GM12878 (cell line): ENCODE data around the gene MSLN. TPM values are rescaled to one million over a fixed set of nuclear protein-coding genes. Genes with fewer than 3 reads are reported as not detected.

Source experiments
- ATAC-seq: fragments of 200-7000 bp; cut with Tn5 transposase; 3 replicates; pipeline ENCODE4 v1.9.1; 2020; ENCODE audit warnings: mild to moderate bottlenecking, moderate library complexity
- BruUV-seq: library from RNA; stranded (reverse); fragments of 400-500 nt; replicated peaks from 2 replicates; lab custom pipeline; 2021; lab: Mats Ljungman, UMichigan
- CTCF ChIA-PET: fragments of 300-600 bp; sonication (Branson Sonifier 250); formaldehyde crosslinking; extraction: SDS; loops from one replicate; lab custom pipeline; 2021; ENCODE audit warnings: inconsistent platforms; lab: Yijun Ruan, JAX
- POLR2A ChIA-PET: fragments of 350-600 bp; formaldehyde crosslinking; extraction: SDS; loops from one replicate; lab custom pipeline; 2021; ENCODE audit warnings: inconsistent platforms; lab: Charles Lee
- RAD21 ChIA-PET: fragments of 300-600 bp; sonication (Branson Sonifier 250); formaldehyde crosslinking; loops from one replicate; lab custom pipeline; 2023; ENCODE audit warnings: antibody characterized with exemption; ENCODE audit not compliant: unreplicated experiment; lab: Charles Lee
- SMC1A ChIA-PET: fragments of 300-600 bp; sonication (Branson Sonifier 250); formaldehyde crosslinking; loops from one replicate; lab custom pipeline; 2023; ENCODE audit not compliant: unreplicated experiment, uncharacterized antibody; lab: Charles Lee
- DNase-seq: peaks from one replicate; pipeline ENCODE4 v3.0.0-alpha.2; 2011; ENCODE audit warnings: low read depth, low spot score
- FAIRE-seq: peaks from 3 replicates; lab custom pipeline; 2011; peaks lifted over from hg19 to GRCh38; lab: Jason Lieb, UNC
- H2AFZ ChIP-seq: 2 replicates; pipeline ENCODE4 v1.6.0; 2011; ENCODE audit warnings: low read depth, low read length, control low read depth; ENCODE audit not compliant: control insufficient read depth
- H3K27ac ChIP-seq: 2 replicates; pipeline ENCODE4 v1.5.1; 2011; ENCODE audit warnings: control low read depth; ENCODE audit not compliant: control insufficient read depth, insufficient read depth
- H3K27me3 ChIP-seq, 2 experiments: replicated peaks in 1 of 2; 2 replicates each; pipeline versions ENCODE4 v1.6.0 to v1.6.1; 2011; ENCODE audit warnings: low read length in 1 of 2; ENCODE audit not compliant: control insufficient read depth in 2 of 2, insufficient read depth in 2 of 2
- H3K36me3 ChIP-seq, 2 experiments: 2 replicates each; pipeline ENCODE4 v1.5.1; 2011; ENCODE audit warnings: low read length in 1 of 2; ENCODE audit not compliant: control insufficient read depth in 2 of 2, insufficient read depth in 2 of 2
- H3K4me1 ChIP-seq: 2 replicates; pipeline ENCODE4 v1.6.1; 2011; ENCODE audit warnings: mild to moderate bottlenecking, low read length, moderate library complexity, mixed read lengths; ENCODE audit not compliant: control insufficient read depth, insufficient read depth
- H3K4me2 ChIP-seq: 2 replicates; pipeline ENCODE4 v1.6.0; 2011; ENCODE audit warnings: control low read depth; ENCODE audit not compliant: control insufficient read depth, insufficient read depth
- H3K4me3 ChIP-seq: fragments of 200-600 bp; sonication (generic); 2 replicates; pipeline ENCODE4 v1.5.1; 2016
- H3K79me2 ChIP-seq: 2 replicates; pipeline ENCODE4 v1.6.0; 2011; ENCODE audit warnings: low read length; ENCODE audit not compliant: control insufficient read depth, insufficient read depth
- H3K9ac ChIP-seq: 2 replicates; pipeline ENCODE4 v1.8.0; 2011; ENCODE audit warnings: low read length, control low read depth, mixed read lengths; ENCODE audit not compliant: control insufficient read depth, insufficient read depth
- H3K9me3 ChIP-seq: replicated peaks from 3 replicates; pipeline ENCODE4 v1.5.1; 2011; ENCODE audit warnings: mild to moderate bottlenecking, low read length; ENCODE audit not compliant: control insufficient read depth, insufficient read depth
- H4K20me1 ChIP-seq: 2 replicates; pipeline ENCODE4 v1.6.0; 2011; ENCODE audit not compliant: control insufficient read depth, insufficient read depth
- ATF2 ChIP-seq: IDR thresholded peaks from 2 replicates; pipeline ENCODE4 v1.6.1; 2012; ENCODE audit warnings: low read length, inconsistent platforms
- ATF3 ChIP-seq: IDR thresholded peaks from 2 replicates; pipeline ENCODE4 v1.6.1; 2011; ENCODE audit warnings: low read depth, mild to moderate bottlenecking, low read length, moderate library complexity, borderline replicate concordance; ENCODE audit errors: extremely low read depth
- CEBPZ ChIP-seq: fragments of 150-350 bp; IDR thresholded peaks from 2 replicates; pipeline ENCODE4 v1.6.1; 2016; ENCODE audit warnings: low read depth, low read length
- EP300 ChIP-seq, 2 experiments: fragments of 150-350 bp in 1 of 2; IDR thresholded peaks; 2 replicates each; pipeline ENCODE4 v1.6.1; 2011 to 2012; ENCODE audit warnings: low read depth in 2 of 2, low read length in 2 of 2, borderline replicate concordance in 1 of 2, improper control_type of control experiment in 1 of 2, inconsistent platforms in 1 of 2; ENCODE audit not compliant: control insufficient read depth in 1 of 2
- HCFC1 ChIP-seq: fragments of 150-350 bp; IDR thresholded peaks from 2 replicates; pipeline ENCODE4 v1.6.1; 2014; ENCODE audit warnings: low read length
- MEF2B ChIP-seq: fragments of 450-650 bp; IDR thresholded peaks from 2 replicates; pipeline ENCODE4 v1.6.1; 2018; ENCODE audit warnings: mild to moderate bottlenecking, moderate library complexity; ENCODE audit not compliant: partially characterized antibody, poor library complexity, severe bottlenecking
- NFYB ChIP-seq: IDR thresholded peaks from 2 replicates; pipeline ENCODE4 v1.6.1; 2011; ENCODE audit warnings: low read depth, mild to moderate bottlenecking, low read length, improper control_type of control experiment, moderate library complexity; ENCODE audit not compliant: insufficient read depth
- ZBTB4 ChIP-seq: fragments of 450-650 bp; formaldehyde crosslinking; IDR thresholded peaks from 2 replicates; pipeline ENCODE4 v1.4.0; 2022; ENCODE audit warnings: mild to moderate bottlenecking, moderate library complexity
- ZNF384 ChIP-seq: IDR thresholded peaks from 2 replicates; pipeline ENCODE4 v1.6.1; 2012; ENCODE audit warnings: low read depth, mild to moderate bottlenecking, low read length, improper control_type of control experiment, borderline replicate concordance
- WGBS: methylation state at CpG from one replicate; pipeline ENCODE4 v1.1.6; 2016; ENCODE audit warnings: low lambda C conversion rate; ENCODE audit not compliant: insufficient replicate concordance, insufficient coverage; ENCODE audit errors: missing lambda C conversion rate; 5-methylcytosine and 5-hydroxymethylcytosine counted together
- in situ Hi-C: fragments of 300-500 bp; cut with MboI; formaldehyde crosslinking; loops from 9 replicates; pipeline ENCODE4 v1.14.3; 2018; ENCODE audit warnings: mixed read lengths
- intact Hi-C: fragments of 100-400 bp; cut with micrococcal nuclease; formaldehyde crosslinking; loops from one replicate; pipeline ENCODE4 v1.14.2; 2022; ENCODE audit not compliant: unreplicated experiment
- polyA plus RNA-seq, 11 experiments: library from polyadenylated mRNA; depleted of rRNA in 4 of 11; unstranded in 6 of 11; stranded (reverse) in 5 of 11; fragments of >200 nt; fragmentation: Nextera tagmentation in 4 of 11; fragmentation: Illumina TruSeq in 1 of 11; extraction: Ambion mirVana in 4 of 11; extraction: Trizol in 1 of 11; gene quantifications; 1 replicate in 1 of 11; 2 replicates in 10 of 11; pipeline versions ENCODE4 v1.2.1 to v1.2.3, GENCODE V29; 2011 to 2016; ENCODE audit warnings: inconsistent platforms in 2 of 11, missing spikeins in 2 of 11, low read depth in 1 of 11
- total RNA-seq, 4 experiments: library from RNA; depleted of rRNA in 3 of 4; stranded (reverse); fragments of >200 nt in 3 of 4; fragmentation: Illumina TruSeq in 1 of 4; extraction: Trizol in 1 of 4; gene quantifications; 2 replicates each; pipeline versions ENCODE4 v1.2.1 to v1.2.3, GENCODE V29; 2013 to 2021

The MSLN gene
- total and polyA plus RNA-seq, 10 of the 15 experiments (the other 5 are each of a cell fraction or from before 2014, with no cell fraction given): 0.08 TPM; not detected in 9

- FAIRE-seq: no peak
- ATAC-seq: no peak
- H3K36me3 ChIP-seq: peaks cover 0 to 16% of the 10 kb centered on the region in 2 experiments; a peak in 2 of 4 replicates
- no TSS peak for BruUV-seq
- no peak for DNase-seq
- H4K20me1 ChIP-seq: no peaks in the 10 kb centered on the region
- H3K4me3 ChIP-seq: no peak overlapping the region
- intact Hi-C loops (no loop called here), in situ Hi-C loops (no loop called here)
- CTCF ChIA-PET: no interaction called here
- no peaks in the 10 kb centered on the region for H3K9me3 ChIP-seq
- peaks cover 5% of the 10 kb centered on the region for H3K4me1 ChIP-seq
- RAD21 ChIA-PET: no interaction called here
- SMC1A ChIA-PET: no interaction called here
- WGBS: 93% methylated on average over 37 of the region's 46 CpGs
- no peak overlapping the region for H3K27ac ChIP-seq
- TF ChIP-seq HCFC1 (no peak), EP300 (IDR thresholded peaks at IDR 0.05; ENCODE audit: borderline replicate concordance in 1 of 2, control insufficient read depth in 1 of 2, low read depth in 2 of 2, low read length in 2 of 2) (no peak), ATF3 (no peak), ZBTB4 (CRISPR knock-in tag) (no peak), CEBPZ (no peak), ZNF384 (no peak), ATF2 (no peak), NFYB (no peak), MEF2B (no peak)
- no peaks in the 10 kb centered on the region for H3K27me3 ChIP-seq
- POLR2A ChIA-PET: no interaction called here
- no peak overlapping the region for H2AFZ ChIP-seq
- no peak overlapping the region for H3K9ac ChIP-seq
- peaks cover 19% of the 10 kb centered on the region for H3K79me2 ChIP-seq
- H3K4me2 ChIP-seq: no peak overlapping the region
Measured at GRCh38 chr16:792221-792995, 31.9 kb downstream of the MSLN start.
